Measurements from ENCODE around the gene EPS8L1.

DNA sequence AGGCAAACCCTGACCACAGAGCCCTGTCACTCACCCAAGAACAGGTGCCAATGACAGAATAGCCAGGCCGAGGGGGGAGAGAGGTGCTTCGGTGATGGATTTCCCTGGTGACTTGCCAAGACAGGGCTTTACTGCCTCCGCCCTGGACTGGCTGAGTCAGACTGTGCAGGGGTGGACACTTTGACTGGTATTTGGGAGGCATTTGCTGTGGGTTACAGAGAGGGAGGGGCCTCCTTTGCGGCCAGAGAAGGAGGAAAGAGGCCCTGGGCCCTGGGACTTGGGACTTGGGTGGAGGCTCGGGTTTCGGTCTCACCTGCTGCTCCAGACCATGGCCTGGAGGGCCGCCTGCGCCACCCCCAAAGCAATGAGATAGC, 4.6 kb upstream of the EPS8L1 start:
- TF ChIP-seq CEBPB (IDR thresholded peaks at IDR 0.05) (no peak), RAD21 (IDR thresholded peaks at IDR 0.05; ENCODE audit: low read depth) (0 out of 2 replicates have a peak, but pooled peaks have one; percentile 17), TAF1 (IDR thresholded peaks at IDR 0.05; ENCODE audit: low read depth) (0 out of 2 replicates have a peak, but pooled peaks have one; percentile 18)
- TF ChIP-seq, protein P1, sequence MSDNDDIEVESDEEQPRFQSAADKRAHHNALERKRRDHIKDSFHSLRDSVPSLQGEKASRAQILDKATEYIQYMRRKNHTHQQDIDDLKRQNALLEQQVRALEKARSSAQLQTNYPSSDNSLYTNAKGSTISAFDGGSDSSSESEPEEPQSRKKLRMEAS (IDR thresholded peaks at IDR 0.05), result peak; percentile 32; the same call in 1 of the 2 replicates
- TF ChIP-seq, protein P2, sequence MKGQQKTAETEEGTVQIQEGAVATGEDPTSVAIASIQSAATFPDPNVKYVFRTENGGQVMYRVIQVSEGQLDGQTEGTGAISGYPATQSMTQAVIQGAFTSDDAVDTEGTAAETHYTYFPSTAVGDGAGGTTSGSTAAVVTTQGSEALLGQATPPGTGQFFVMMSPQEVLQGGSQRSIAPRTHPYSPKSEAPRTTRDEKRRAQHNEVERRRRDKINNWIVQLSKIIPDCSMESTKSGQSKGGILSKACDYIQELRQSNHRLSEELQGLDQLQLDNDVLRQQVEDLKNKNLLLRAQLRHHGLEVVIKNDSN (IDR thresholded peaks at IDR 0.05), result 0 out of 2 replicates have a peak, but pooled peaks have one; percentile 46

All from Ishikawa (cell line).